ENCODE data around the gene THRAP3.

GRCh38 chr1:36208978-36209703, 15.1 kb upstream of the THRAP3 start:
- no peak for TF ChIP-seq GATA2 (IDR thresholded peaks at IDR 0.05; ENCODE audit: low read depth, low read length)
- no peak for TF ChIP-seq GATA3 (IDR thresholded peaks at IDR 0.05; ENCODE audit: low read depth, low read length)

All from SH-SY5Y (cell line).